Smooth muscle cell of the umbilical artery (primary cell): Measurements from ENCODE around the gene GID4. TPM values are rescaled to one million over a fixed set of nuclear protein-coding genes. Genes with fewer than 3 reads are reported as not detected.

Source experiments
- total RNA-seq: library from RNA; depleted of rRNA; stranded (reverse); fragments of >200 nt; gene quantifications from 2 replicates; pipeline ENCODE4 v1.2.3, GENCODE V29; 2014

GID4 gene
- total RNA-seq = 8.9 and 9.2 TPM in 2 replicates

GRCh38 chr17:18038861-18039534 is at the start of gene GID4, which contains the start of gene ATPAF2:
Gene GID4 (plus strand): TSS chr17:18039408. CDS start chr17:18039465, 57 bp downstream.
Gene ATPAF2 (minus strand): TSS chr17:18039168. CDS start chr17:18039013, 155 bp downstream.

GRCh38 chr17:18087610-18088491 is 48.6 kb downstream of the GID4 start, which contains the start of gene DRG2:
Gene DRG2 (plus strand): TSS chr17:18087948. CDS start chr17:18088024, 76 bp downstream.

GRCh38 chr17:18108401-18109312 is 69.4 kb downstream of the GID4 start, which contains the start of gene MYO15A:
Gene MYO15A (plus strand): TSS chr17:18108756. CDS start chr17:18118801, 10,045 bp downstream.

Other genes with a start within 250 kb of the GID4 start
- 55.1 and 62.4 TPM in 2 replicates for gene SREBF1, start 202.4 kb upstream of the GID4 start, total RNA-seq
- gene TOM1L2, start 67.0 kb upstream of the GID4 start, total RNA-seq = 19.9 and 33.6 TPM in 2 replicates
- gene DRC3, start 66.5 kb upstream of the GID4 start, total RNA-seq = 0.37 and 0.59 TPM in 2 replicates
- gene ATPAF2, start 240 bp upstream of the GID4 start, total RNA-seq = 15.4 and 16.0 TPM in 2 replicates
- gene DRG2, start 48.5 kb downstream of the GID4 start, total RNA-seq = 31.2 and 40.7 TPM in 2 replicates
- gene MYO15A, start 69.3 kb downstream of the GID4 start, total RNA-seq = 1.2 and 1.3 TPM in 2 replicates
- 129 TPM in 2 replicates for gene ALKBH5, start 144.4 kb downstream of the GID4 start, total RNA-seq
- gene LLGL1, start 186.2 kb downstream of the GID4 start, total RNA-seq = 49.6 and 50.1 TPM in 2 replicates
- 175 and 363 TPM in 2 replicates for gene FLII, start 219.3 kb downstream of the GID4 start, total RNA-seq
- 19.9 and 20.5 TPM in 2 replicates for gene MIEF2, start 221.3 kb downstream of the GID4 start, total RNA-seq